T-helper 17 cell (primary cell): ENCODE results near the gene IGSF8. TPM values are rescaled to one million over a fixed set of nuclear protein-coding genes. Genes with fewer than 3 reads are reported as not detected.
A peak's percentile ranks its signal among the peaks of the same experiment; 100 is the strongest.

Source experiments
- ATAC-seq: fragments of 150-1000 bp; cut with Tn5 transposase; 2 replicates; pipeline ENCODE4 v1.10.0; 2021; ENCODE audit warnings: mild to moderate bottlenecking, moderate library complexity
- DNase-seq, 3 donors: peaks; one replicate each; pipeline versions ENCODE4 v3.0.0 to v3.0.0-alpha.2; 2020 to 2021
- H3K9me3 ChIP-seq: one replicate; pipeline ENCODE4 v1.7.0; 2013; ENCODE audit warnings: low read length, mild to moderate bottlenecking; ENCODE audit not compliant: control insufficient read depth, poor library complexity, severe bottlenecking
- H3K27ac Mint-ChIP-seq: one replicate; pipeline ENCODE4 v1.8.0; 2022; ENCODE audit warnings: mild to moderate bottlenecking, moderate library complexity, mixed read lengths
- H3K27me3 Mint-ChIP-seq: one replicate; pipeline ENCODE4 v1.8.0; 2022; ENCODE audit warnings: mixed read lengths
- H3K36me3 Mint-ChIP-seq: one replicate; pipeline ENCODE4 v1.8.0; 2022; ENCODE audit warnings: low read depth, mixed read lengths
- H3K4me1 Mint-ChIP-seq: one replicate; pipeline ENCODE4 v1.8.0; 2022; ENCODE audit warnings: mild to moderate bottlenecking, mixed read lengths
- H3K4me3 Mint-ChIP-seq: one replicate; pipeline ENCODE4 v1.8.0; 2022; ENCODE audit warnings: mild to moderate bottlenecking, moderate library complexity, mixed read lengths
- total RNA-seq, 4 donors: library from RNA in 2 of 4; stranded (reverse) in 2 of 4; gene quantifications; one replicate each; pipeline ENCODE4 v1.2.3 and lab custom pipeline; 2022 to 2026

The IGSF8 gene
- total RNA-seq, 2 donors from 2014 or later: 29.3 to 36.8 TPM

- DNase-seq: no peak
- H3K9me3 ChIP-seq: no peaks in the 10 kb centered on the region
- Mint-ChIP-seq H3K4me3 (no peak overlapping the region), H3K4me1 (peaks cover 8% of the 10 kb centered on the region), H3K27ac (no peak overlapping the region), H3K36me3 (no peaks in the 10 kb centered on the region), H3K27me3 (peaks cover 35% of the 10 kb centered on the region)
- peak; percentile 59 for ATAC-seq
These were observed 10.7 kb upstream of the IGSF8 start for GRCh38 chr1:160108888-160109662.

GRCh38 chr1:160107512-160107911, 9.1 kb upstream of the IGSF8 start:
- Mint-ChIP-seq H3K27me3 (peaks cover 24% of the 10 kb centered on the region), H3K27ac (no peak overlapping the region), H3K4me1 (peaks cover 7% of the 10 kb centered on the region), H3K36me3 (no peaks in the 10 kb centered on the region), H3K4me3 (no peak overlapping the region)
- no peak for DNase-seq
- H3K9me3 ChIP-seq: no peaks in the 10 kb centered on the region
- no peak for ATAC-seq

DNA sequence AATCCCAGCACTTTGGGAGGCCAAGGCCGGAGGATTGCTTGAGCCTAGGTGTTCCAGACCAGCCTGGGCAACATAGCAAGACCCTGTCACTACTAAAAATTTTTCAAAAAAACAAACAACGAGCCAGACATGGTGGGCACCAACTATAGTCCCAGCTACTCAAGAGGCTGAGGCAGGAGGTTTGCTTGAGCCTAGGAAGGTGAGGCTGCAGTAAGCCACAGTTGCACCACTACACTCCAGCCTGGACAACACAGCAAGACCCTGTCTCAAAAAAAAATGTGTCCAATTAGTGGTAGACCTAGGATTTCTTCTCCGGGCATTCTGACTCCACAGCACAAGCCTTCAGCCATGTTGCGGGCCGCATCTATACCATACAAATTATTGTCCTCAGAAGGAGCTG, 6.7 kb upstream of the IGSF8 start:
- DNase-seq (no peak), ATAC-seq (no peak)
- no peaks in the 10 kb centered on the region for H3K9me3 ChIP-seq
- Mint-ChIP-seq H3K4me1 (peaks cover 15% of the 10 kb centered on the region), H3K27ac (no peak overlapping the region), H3K27me3 (peaks cover 14% of the 10 kb centered on the region), H3K36me3 (no peaks in the 10 kb centered on the region), H3K4me3 (no peak overlapping the region)

- H3K9me3 ChIP-seq: no peaks in the 10 kb centered on the region
- no peak for ATAC-seq
- H3K36me3 Mint-ChIP-seq: no peaks in the 10 kb centered on the region
- peaks cover 19% of the 10 kb centered on the region for H3K4me1 Mint-ChIP-seq
- peaks cover 14% of the 10 kb centered on the region for H3K27me3 Mint-ChIP-seq
- H3K4me3 Mint-ChIP-seq: no peak overlapping the region
- DNase-seq: no peak
- no peak overlapping the region for H3K27ac Mint-ChIP-seq
These were observed 6.1 kb upstream of the IGSF8 start for GRCh38 chr1:160104486-160104885.

DNA sequence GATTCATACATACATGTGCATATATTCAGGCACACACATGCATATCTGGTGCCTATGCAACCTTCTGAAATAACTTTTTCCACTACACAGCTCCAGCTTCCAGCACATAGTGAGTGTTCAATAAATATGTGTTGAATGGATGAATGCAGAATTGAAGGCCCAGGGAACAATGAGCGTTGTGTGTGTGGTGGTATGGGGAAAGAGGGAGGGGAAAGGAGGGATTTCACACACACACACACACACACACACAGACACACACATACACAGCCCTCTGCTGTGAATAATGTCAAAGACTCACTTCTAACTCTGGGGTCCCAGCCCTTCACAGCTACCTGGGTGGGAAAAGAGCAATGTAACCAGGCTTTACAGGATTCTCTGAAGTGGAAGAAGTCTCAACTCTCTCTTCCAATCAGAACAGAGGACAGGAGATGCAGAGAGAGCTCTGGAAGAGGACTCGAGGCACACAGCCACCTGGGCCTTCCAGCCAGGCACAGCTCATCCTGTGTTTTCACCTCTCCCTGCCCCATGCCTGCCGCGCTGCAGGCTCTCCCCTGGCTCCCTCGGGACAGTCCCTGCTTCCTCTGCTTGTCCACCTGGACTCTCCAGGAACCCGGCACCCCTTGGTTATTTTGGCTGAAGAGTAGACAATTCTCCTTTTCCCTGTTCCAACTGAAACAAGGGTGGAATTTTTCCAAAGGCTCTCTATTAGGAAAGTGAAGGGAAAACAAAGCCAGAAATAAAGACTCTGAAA, 5.4 kb upstream of the IGSF8 start:
- H3K9me3 ChIP-seq: no peaks in the 10 kb centered on the region
- Mint-ChIP-seq H3K27me3 (peaks cover 11% of the 10 kb centered on the region), H3K27ac (no peak overlapping the region), H3K4me1 (peaks cover 21% of the 10 kb centered on the region), H3K36me3 (no peaks in the 10 kb centered on the region), H3K4me3 (no peak overlapping the region)
- DNase-seq (no peak), ATAC-seq (no peak)

DNA sequence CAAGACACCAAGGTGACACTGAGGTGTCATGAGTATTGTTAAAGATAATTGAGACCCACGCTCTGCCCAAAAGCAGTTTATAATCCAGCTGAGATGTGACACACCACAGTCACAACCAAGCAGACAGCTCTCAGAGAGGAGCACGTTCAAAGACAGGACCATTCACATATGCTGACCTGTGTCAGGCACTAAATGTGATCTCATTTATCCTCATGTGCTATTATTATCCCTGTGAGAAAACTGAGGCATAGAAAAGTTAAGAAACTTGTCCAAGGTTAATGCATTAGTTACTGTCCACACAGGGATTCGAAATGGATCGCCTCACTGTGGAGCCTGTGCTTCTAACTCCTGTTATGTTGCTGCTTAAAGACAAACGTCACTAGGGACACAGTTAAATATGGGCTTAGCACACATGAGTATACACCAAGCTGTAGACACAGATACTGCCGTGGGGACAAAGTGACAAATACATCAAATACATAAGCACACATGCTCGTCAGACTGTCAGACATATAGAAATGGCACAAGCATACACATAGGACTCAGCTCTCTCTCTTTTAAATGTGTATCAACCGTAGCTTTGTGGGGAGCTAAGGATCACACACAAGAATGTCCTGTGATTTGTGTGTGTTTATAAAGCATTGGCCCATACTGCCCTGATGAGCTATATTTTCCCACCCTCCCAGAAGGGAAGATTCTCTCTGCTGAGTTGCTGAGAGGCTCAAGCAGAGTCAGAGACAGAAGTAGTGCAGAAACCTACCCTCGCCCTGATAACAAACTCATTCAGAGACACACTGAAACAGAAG, 3.5 kb upstream of the IGSF8 start:
- no peaks in the 10 kb centered on the region for H3K36me3 Mint-ChIP-seq
- peaks cover 30% of the 10 kb centered on the region for H3K4me1 Mint-ChIP-seq
- ATAC-seq: no peak
- H3K4me3 Mint-ChIP-seq: peak overlapping the region; percentile 85
- no peaks in the 10 kb centered on the region for H3K9me3 ChIP-seq
- peaks cover 6% of the 10 kb centered on the region for H3K27me3 Mint-ChIP-seq
- DNase-seq: no peak
- H3K27ac Mint-ChIP-seq: peak overlapping the region; percentile 95

DNA sequence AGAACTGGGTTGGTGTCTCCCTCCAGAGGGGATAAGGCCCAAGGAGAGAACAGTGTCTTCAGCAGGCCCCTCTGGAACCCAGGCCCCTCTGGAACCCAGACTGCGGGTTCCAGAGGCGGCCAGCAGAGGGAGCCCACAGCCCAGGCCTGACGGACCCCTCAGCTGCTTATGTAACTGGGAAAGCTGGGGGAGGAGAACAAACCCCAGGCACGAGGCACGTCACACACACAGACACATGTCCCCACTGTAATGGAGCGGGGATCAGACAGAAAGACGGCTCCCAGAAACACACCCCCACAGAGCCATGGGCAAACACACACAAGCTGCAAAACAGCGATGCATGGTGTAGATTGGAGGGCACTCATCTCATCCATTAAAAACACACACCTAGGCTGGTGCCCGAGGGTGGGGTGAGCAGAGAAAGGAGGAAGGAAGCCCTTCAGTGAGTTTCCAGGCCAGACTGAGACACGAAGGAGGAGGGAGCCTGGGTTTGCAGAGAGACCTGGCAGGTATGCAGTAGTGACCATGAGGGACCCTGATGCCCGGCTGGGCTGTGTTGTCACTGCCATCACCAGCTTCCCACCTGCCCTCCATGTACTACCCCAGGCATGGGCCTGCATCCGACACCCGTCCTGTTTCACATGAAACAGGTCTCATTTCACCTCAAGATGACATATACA, 2.8 kb upstream of the IGSF8 start:
- H3K9me3 ChIP-seq: no peaks in the 10 kb centered on the region
- DNase-seq: peak; percentile 51 to 57 (median 55)
- Mint-ChIP-seq H3K4me3 (peak overlapping the region; percentile 85), H3K4me1 (peaks cover 30% of the 10 kb centered on the region), H3K36me3 (no peaks in the 10 kb centered on the region), H3K27me3 (no peaks in the 10 kb centered on the region), H3K27ac (peak overlapping the region; percentile 95)
- ATAC-seq: peak; percentile 22

DNA sequence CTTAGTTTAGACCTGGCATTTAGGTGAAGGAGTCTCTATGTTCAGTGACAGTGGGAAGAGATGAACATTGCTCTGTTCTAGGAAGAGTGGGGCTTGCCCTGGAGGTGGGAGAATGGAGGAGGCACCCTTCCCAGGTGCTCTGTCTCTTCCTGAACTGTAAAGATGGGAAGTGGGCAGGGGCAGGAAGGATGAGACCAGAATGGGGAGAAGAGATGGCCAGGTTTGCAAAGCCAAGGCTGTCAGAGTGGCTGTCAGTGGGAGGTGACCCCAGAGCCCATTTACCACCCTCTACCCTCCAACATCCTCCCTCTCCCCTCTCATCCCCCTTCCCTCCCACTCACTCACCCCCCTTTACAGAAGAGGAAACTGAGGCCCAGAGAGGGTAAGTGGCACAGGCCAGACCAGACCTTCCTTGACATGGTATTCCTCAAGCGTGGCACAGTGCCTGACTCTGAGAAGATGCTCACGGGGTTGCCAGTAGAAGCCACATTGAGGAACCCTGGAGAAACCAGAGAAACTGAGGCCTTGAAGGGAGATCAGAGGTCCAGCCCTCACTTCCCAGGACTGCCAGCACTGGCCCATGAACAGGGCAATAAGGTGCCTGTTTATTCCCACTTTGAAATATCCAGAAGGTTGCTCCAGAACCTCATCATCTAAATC, 1.4 kb upstream of the IGSF8 start:
- H3K4me1 Mint-ChIP-seq: peaks cover 35% of the 10 kb centered on the region

GRCh38 chr1:160098852-160099561, 588 bp upstream of the IGSF8 start:
- peaks cover 35% of the 10 kb centered on the region for H3K4me1 Mint-ChIP-seq
- H3K4me3 Mint-ChIP-seq: peak overlapping the region; percentile 93
- ATAC-seq: peak; percentile 92
- peak; percentile 96 to 99 (median 98) for DNase-seq
- no peaks in the 10 kb centered on the region for H3K9me3 ChIP-seq
- peak overlapping the region; percentile 95 for H3K27ac Mint-ChIP-seq
- H3K36me3 Mint-ChIP-seq: no peaks in the 10 kb centered on the region
- H3K27me3 Mint-ChIP-seq: no peaks in the 10 kb centered on the region

More for the DNA sequence above, 1.4 kb upstream of the IGSF8 start:
- Mint-ChIP-seq H3K36me3 (no peaks in the 10 kb centered on the region), H3K4me3 (peak overlapping the region; percentile 93), H3K27ac (peak overlapping the region; percentile 95), H3K27me3 (no peaks in the 10 kb centered on the region)
- H3K9me3 ChIP-seq: no peaks in the 10 kb centered on the region
- ATAC-seq (no peak), DNase-seq (no peak)

DNA sequence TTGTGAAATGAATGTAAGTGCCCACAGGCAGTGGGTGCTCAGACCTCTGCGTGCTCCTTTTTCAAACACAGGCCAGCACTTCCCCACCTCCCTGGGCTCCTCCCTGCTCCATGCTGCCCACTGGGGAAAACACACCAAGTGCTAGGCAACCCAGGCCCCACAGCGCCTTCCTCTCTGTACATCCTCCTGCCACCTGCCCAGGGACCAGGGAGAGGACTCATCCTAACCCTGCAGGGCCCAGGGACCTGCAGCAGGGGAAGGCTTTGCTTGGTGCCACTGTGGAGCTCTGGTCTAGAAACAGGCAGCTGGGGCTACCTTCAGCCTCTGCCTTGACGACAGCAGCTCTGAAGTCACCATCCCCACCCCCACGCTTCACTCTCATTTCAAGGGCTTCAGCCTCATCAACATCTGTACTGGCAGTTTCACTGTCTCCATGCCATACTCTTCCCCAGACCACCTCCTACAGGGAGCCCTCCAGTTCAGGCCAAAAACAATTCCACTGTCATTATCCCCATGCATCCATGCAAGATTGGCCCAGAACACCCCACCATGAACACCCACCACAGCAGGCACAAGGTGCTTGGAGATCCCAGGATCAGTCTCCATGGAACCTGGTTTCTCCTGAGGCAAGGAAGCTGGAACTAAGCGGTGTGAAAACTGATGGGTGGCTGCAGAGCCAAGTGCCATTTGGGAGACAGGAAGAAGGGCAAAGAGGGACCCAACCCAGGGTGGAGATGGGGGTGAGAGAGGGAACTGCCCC, 1.1 kb downstream of the IGSF8 start:
- H3K27ac Mint-ChIP-seq: peak overlapping the region; percentile 95
- H3K9me3 ChIP-seq: no peaks in the 10 kb centered on the region
- DNase-seq (no peak), ATAC-seq (no peak)
- H3K4me3 Mint-ChIP-seq: peak overlapping the region; percentile 93
- H3K4me1 Mint-ChIP-seq: peaks cover 36% of the 10 kb centered on the region
- H3K36me3 Mint-ChIP-seq: no peaks in the 10 kb centered on the region
- no peaks in the 10 kb centered on the region for H3K27me3 Mint-ChIP-seq

DNA sequence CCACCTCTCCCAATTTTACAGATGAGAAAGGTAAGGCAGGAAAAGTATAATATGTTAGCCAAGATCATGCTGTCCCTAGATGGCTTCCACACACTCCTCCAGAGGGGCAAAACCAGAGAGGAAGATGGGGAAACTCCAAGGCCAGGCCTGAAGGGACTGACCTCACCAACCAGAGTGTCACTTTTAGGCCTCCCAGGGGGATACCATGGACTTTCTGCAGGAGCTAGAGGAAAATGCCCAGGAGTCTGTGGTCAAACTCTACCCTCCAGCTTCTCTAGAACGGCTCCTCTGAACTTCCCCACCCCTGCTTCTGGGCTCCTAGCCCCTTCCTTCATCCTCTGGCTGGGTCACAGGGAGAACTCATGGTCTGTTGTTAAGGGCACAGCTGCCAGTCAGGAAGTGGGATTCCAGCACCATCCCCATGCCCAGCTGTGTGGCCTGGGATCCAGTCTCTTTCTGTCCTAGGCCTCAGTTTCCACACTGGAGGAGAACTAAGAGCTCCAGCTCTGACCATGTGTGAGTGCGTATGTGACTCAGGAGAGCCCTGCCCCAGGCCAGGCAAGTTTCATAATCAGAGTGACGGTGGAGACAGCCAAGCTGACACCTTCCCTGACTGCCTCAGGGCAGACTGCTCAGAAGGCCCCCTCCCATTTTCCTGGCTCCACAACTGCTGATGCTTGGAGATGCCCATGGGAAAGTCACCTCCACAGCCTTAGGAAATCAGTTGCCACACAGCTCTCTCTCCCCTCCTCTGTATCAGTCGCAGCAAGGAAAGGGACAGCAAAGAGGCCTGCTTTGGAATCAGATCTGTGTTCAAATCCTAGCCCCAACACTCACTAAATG, 1.9 kb downstream of the IGSF8 start:
- H3K9me3 ChIP-seq: no peaks in the 10 kb centered on the region
- no peak for DNase-seq
- H3K4me3 Mint-ChIP-seq: peak overlapping the region; percentile 93
- peaks cover 2% of the 10 kb centered on the region for H3K36me3 Mint-ChIP-seq
- H3K27me3 Mint-ChIP-seq: no peaks in the 10 kb centered on the region
- peaks cover 35% of the 10 kb centered on the region for H3K4me1 Mint-ChIP-seq
- H3K27ac Mint-ChIP-seq: peak overlapping the region; percentile 95
- no peak for ATAC-seq
